SH-SY5Y (cell line): ENCODE measurements around the gene TRNAU1AP.

Experiments
- GATA2 ChIP-seq: IDR thresholded peaks from 2 replicates; pipeline ENCODE4 v1.6.1; 2011; ENCODE audit warnings: mild to moderate bottlenecking, low read depth, low read length
- GATA3 ChIP-seq: IDR thresholded peaks from 2 replicates; pipeline ENCODE4 v1.6.1; 2011; ENCODE audit warnings: low read depth, mild to moderate bottlenecking, low read length, moderate library complexity

GRCh38 chr1:28512058-28512611 lies 40.8 kb upstream of the TRNAU1AP start:
- TF ChIP-seq GATA2 (no peak), GATA3 (no peak)
